ENCODE results near the gene ELMO1. TPM values are rescaled to one million over a fixed set of nuclear protein-coding genes. Genes with fewer than 3 reads are reported as not detected.

ELMO1 gene
- total and polyA plus RNA-seq, 9 donors: 8.9 to 48.9 (median 28.0) TPM

DNA sequence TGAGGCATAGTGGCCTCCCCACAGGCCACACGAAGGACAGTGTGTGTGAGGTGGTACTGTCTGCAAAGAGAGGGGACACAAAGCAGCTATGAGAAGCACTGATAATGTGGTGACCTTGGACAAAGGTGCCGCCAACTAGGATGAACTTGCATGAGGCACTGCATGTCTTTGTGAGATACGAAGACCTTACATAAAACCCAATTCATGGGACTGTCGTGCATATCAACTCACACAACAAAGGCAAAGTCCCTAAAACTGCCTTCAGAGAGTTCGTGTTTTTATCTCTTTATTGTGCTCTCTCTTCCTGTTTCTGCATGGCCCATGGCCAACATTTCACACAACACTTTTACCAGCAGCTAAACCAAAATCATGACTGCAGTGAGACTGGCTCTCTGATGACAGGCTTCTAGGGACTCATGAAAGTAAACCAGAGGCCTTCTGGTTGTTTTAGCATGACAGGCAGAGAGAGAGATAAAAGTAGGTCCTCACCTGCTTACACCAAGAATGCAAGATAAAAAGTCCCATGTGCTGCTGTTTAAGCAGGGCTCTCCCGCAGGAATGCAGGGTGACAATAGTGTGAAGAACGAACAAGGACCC, 347.8 kb downstream of the ELMO1 start:
- 60 to 73% (median 62%) methylated on average over 7 of the region's 7 CpGs for WGBS, 3 donors
- Histone ChIP-seq H3K36me3 (no peaks in the 10 kb centered on the region), H3K9me3 (no peaks in the 10 kb centered on the region), H3K27ac (no peak overlapping the region), H3K27me3 (no peaks in the 10 kb centered on the region), H3K4me1 (ENCODE audit: insufficient read depth) (no peaks in the 10 kb centered on the region), H3K4me3 (no peak overlapping the region)
- intact Hi-C loops (cut with DNase I): no loop called here
- no peak for DNase-seq
- TF ChIP-seq POLR2A (IDR thresholded peaks at IDR 0.05) (no peak), EP300 (IDR thresholded peaks at IDR 0.05) (no peak)
- TF ChIP-seq, protein P1, sequence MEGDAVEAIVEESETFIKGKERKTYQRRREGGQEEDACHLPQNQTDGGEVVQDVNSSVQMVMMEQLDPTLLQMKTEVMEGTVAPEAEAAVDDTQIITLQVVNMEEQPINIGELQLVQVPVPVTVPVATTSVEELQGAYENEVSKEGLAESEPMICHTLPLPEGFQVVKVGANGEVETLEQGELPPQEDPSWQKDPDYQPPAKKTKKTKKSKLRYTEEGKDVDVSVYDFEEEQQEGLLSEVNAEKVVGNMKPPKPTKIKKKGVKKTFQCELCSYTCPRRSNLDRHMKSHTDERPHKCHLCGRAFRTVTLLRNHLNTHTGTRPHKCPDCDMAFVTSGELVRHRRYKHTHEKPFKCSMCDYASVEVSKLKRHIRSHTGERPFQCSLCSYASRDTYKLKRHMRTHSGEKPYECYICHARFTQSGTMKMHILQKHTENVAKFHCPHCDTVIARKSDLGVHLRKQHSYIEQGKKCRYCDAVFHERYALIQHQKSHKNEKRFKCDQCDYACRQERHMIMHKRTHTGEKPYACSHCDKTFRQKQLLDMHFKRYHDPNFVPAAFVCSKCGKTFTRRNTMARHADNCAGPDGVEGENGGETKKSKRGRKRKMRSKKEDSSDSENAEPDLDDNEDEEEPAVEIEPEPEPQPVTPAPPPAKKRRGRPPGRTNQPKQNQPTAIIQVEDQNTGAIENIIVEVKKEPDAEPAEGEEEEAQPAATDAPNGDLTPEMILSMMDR (IDR thresholded peaks at IDR 0.05): no peak

DNA sequence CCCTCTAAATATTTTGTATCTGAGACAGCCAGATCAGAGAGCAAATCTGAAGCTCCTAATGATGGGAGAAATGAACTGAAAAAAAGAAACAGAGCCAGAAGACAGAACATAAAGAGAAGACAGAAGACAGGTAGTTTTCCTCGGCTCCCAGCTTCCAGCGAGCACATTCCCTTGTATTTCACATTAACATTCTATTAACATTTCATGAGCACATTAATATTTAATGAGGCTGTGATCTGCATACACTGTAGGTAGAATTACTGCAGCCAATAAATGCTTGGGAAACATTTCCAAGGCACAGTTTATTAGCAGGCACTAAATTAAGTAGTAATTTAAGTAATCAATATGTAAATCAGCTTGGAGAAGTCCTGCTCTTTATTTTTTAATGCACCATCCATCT, 349.9 kb downstream of the ELMO1 start:
- Histone ChIP-seq H3K27ac (no peak overlapping the region), H3K36me3 (no peaks in the 10 kb centered on the region), H3K4me1 (ENCODE audit: insufficient read depth) (no peaks in the 10 kb centered on the region), H3K9me3 (no peaks in the 10 kb centered on the region), H3K4me3 (no peak overlapping the region), H3K27me3 (no peaks in the 10 kb centered on the region)
- TF ChIP-seq, protein P1 (IDR thresholded peaks at IDR 0.05): no peak
- TF ChIP-seq EP300 (IDR thresholded peaks at IDR 0.05) (no peak), POLR2A (IDR thresholded peaks at IDR 0.05) (no peak)
- intact Hi-C loops (cut with DNase I): no loop called here
- 94 to 97% (median 94%) methylated on average over 2 of the region's 2 CpGs for WGBS, 3 donors
- no peak for DNase-seq

DNA sequence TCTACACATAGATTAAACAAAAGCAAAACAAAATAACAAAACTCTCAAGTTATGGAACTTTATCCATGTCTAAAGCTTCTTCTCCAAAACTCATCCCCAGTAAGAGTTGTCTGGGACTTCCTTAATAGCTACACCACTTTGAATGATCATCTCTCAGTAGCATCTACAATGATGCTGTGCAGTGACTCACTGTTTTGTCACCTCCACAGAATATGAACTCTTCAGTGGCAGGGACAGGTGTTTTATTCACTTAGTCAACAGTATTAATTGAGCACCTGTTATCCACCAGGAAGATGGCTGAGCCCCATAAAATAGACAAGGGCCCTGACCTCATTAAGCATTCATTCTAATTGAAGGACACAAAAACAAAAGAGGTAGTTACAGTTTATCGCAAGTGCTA, 350.7 kb downstream of the ELMO1 start:
- Histone ChIP-seq H3K27ac (no peak overlapping the region), H3K36me3 (no peaks in the 10 kb centered on the region), H3K27me3 (no peaks in the 10 kb centered on the region), H3K4me1 (ENCODE audit: insufficient read depth) (no peaks in the 10 kb centered on the region), H3K9me3 (no peaks in the 10 kb centered on the region), H3K4me3 (no peak overlapping the region)
- TF ChIP-seq POLR2A (IDR thresholded peaks at IDR 0.05) (no peak), EP300 (IDR thresholded peaks at IDR 0.05) (no peak)
- TF ChIP-seq, protein P1 (IDR thresholded peaks at IDR 0.05): no peak
- 43 to 95% (median 93%) methylated on average over 1 of the region's 1 CpG for WGBS, 3 donors
- intact Hi-C loops (cut with DNase I): no loop called here
- no peak for DNase-seq

DNA sequence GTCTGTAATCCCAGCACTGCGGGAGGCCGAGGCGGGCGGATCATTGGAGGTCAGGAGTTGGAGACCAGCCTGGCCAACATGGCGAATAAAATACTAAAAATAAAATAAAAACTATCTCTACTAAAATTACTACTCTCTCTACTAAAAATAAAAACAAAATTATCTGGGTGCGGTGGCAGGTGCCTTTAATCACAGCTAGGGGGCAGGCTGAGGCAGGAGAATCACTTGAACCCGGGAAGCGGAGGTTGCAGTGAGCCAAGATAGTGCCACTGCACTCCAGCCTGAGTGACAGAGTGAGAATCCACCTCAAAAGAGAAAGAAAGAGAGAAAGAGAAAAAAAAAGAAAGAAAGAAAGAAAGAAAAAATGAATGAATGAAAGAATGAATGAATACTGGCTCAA, 351.4 kb downstream of the ELMO1 start:
- peaks cover 5% of the 10 kb centered on the region for H3K4me1 ChIP-seq (ENCODE audit: insufficient read depth)
- WGBS, 3 donors: 82 to 92% (median 87%) methylated on average over 8 of the region's 8 CpGs
- no peak for DNase-seq
- no peak overlapping the region for H3K27ac ChIP-seq
- H3K36me3 ChIP-seq: no peaks in the 10 kb centered on the region
- H3K4me3 ChIP-seq: no peak overlapping the region
- H3K27me3 ChIP-seq: no peaks in the 10 kb centered on the region
- no peak for TF ChIP-seq POLR2A (IDR thresholded peaks at IDR 0.05)
- no peak for TF ChIP-seq EP300 (IDR thresholded peaks at IDR 0.05)
- TF ChIP-seq, protein P1 (IDR thresholded peaks at IDR 0.05): no peak
- H3K9me3 ChIP-seq: no peaks in the 10 kb centered on the region
- intact Hi-C loops (cut with DNase I): no loop called here

Data from ovary (tissue), 9 donors.